Adipocyte (in vitro differentiated cells): ENCODE measurements around the gene TMEM92.

Source experiments
- DNase-seq: peaks from one replicate; pipeline ENCODE4 v3.0.0-alpha.2; 2015; ENCODE audit warnings: low read depth
- H3K27me3 ChIP-seq: replicated peaks from 2 replicates; pipeline ENCODE4 v1.7.0; 2013; ENCODE audit warnings: mild to moderate bottlenecking, low read length, moderate library complexity; ENCODE audit not compliant: control insufficient read depth, insufficient read depth
- H3K36me3 ChIP-seq: 2 replicates; pipeline ENCODE4 v1.7.0; 2013; ENCODE audit warnings: low read length, mild to moderate bottlenecking, moderate library complexity; ENCODE audit not compliant: control insufficient read depth, insufficient read depth, severe bottlenecking
- H3K4me1 ChIP-seq: 2 replicates; pipeline ENCODE4 v1.7.0; 2013; ENCODE audit warnings: mild to moderate bottlenecking, low read length, moderate library complexity; ENCODE audit not compliant: control insufficient read depth, insufficient read depth
- H3K4me3 ChIP-seq: 2 replicates; pipeline ENCODE4 v1.7.0; 2013; ENCODE audit warnings: mild to moderate bottlenecking, low read length, moderate library complexity
- H3K9ac ChIP-seq: 2 replicates; pipeline ENCODE4 v1.7.0; 2013; ENCODE audit warnings: mild to moderate bottlenecking, low read length, moderate library complexity
- H3K9me3 ChIP-seq: 2 replicates; pipeline ENCODE4 v1.7.0; 2013; ENCODE audit warnings: mild to moderate bottlenecking, low read length, moderate library complexity; ENCODE audit not compliant: control insufficient read depth

TMEM92 gene

DNA sequence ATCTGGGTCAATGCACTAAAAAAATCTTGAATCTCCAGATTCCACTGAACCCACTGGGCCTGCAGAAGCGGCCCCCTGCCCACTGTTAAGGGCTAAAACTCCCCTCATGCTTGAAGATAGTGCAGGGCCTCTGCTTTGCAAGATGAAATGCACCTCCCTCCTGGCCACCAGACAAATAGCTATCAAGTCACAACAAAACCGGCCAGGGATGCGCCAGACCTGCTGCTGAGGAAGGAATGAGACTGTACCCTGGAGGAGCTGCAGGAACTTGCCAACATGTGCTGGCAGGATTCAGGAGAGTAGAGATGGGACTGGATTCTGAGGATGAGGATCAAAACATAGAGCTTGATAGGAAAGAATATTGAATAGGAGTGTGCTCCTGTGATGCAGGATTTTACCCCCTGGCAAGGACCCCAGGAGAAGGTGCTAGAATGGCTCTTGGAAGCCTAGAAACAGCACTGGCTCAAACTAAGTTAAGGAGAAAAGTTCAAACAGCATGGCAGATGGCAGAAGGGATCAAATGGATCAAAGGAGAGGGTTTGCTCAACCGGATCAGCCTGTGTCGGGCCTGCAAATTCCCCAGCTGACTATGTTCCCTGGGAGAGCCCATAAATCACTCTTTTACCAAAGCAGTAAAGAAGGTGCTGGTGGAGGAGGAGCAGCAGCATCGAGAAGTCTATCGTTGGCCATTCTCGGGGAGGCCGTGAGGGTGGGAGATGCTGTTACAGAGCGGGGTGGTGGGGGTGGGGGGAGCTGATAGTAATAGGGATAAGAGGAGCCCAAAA is 44.4 kb downstream of the TMEM92 start:
- Histone ChIP-seq H3K4me1 (no peaks in the 10 kb centered on the region), H3K36me3 (no peaks in the 10 kb centered on the region), H3K9ac (no peak overlapping the region), H3K4me3 (no peak overlapping the region), H3K27me3 (no peaks in the 10 kb centered on the region), H3K9me3 (no peaks in the 10 kb centered on the region)
- no peak for DNase-seq

DNA sequence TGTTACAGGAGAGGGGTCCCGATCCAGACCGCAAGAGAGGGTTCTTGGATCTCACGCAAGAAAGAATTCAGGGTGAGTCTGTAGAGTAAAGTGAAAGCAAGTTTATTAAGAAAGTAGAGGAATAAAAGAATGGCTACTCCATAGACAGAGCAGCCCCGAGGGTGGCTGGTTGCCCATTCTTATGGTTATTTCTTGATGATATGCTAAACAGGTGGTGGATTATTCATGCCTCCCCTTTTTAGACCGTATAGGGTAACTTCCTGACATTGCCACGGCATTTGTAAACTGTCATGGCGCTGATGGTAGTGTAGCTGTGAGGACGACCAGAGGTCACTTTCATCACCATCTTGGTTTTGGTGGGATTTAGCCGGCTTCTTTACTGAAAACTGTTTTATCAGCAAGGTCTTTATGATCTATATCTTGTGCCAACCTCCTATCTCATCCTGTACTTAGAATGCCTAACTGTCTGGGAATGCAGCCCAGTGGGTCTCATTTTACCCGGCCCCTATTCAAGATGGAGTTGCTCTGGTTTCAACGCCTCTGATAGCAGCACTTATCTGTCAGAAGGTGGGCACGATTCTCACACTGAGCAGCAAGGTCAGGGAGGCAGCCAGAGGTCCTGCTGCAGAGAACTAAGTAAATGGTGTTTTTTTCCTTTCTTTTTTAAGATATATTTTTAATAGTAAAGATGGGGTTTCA is 45.2 kb downstream of the TMEM92 start:
- Histone ChIP-seq H3K4me1 (no peaks in the 10 kb centered on the region), H3K36me3 (no peaks in the 10 kb centered on the region), H3K9me3 (no peaks in the 10 kb centered on the region), H3K27me3 (no peaks in the 10 kb centered on the region), H3K9ac (no peak overlapping the region), H3K4me3 (no peak overlapping the region)
- DNase-seq = no peak

DNA sequence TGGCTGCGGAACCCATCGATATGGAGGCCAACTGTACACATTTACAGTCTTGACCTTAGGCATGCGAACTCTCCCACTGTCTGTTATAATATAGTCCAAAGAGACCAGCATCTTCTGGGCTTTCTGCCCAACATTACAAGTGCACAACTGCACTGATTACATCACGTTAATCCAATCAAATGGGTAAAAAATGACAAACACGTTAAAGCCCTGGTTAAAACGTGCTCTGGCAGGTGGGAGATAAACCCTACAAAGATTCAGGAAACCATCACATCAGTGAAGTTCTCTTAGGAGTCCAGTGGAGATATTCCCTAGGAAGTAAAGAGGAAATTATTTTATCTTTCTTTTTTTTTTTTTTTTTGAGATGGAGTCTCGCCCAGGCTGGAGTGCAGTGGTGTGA is 48.0 kb downstream of the TMEM92 start:
- no peaks in the 10 kb centered on the region for H3K9me3 ChIP-seq
- no peaks in the 10 kb centered on the region for H3K27me3 ChIP-seq
- no peaks in the 10 kb centered on the region for H3K36me3 ChIP-seq
- H3K4me1 ChIP-seq = no peaks in the 10 kb centered on the region
- no peak overlapping the region for H3K9ac ChIP-seq
- H3K4me3 ChIP-seq = no peak overlapping the region
- no peak for DNase-seq

DNA sequence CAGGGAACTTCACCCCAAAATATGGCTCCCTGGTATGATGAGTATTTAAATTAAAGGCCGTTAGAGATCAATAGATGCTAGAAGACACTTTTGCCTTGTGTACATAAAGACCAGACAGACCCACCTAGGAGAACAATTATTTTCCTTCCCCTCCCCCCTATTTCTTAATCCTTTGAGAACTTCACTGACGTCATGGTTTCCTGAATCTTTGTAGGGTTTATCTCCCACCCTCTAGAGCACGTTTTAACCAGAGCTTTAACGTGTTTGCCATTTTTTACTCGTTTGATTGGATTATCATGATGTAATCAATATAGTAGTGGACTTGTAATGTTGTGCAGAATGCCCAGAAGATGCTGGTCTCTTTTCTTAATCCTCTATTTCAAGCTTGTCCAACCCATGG is 48.8 kb downstream of the TMEM92 start:
- no peaks in the 10 kb centered on the region for H3K4me1 ChIP-seq
- no peak for DNase-seq
- H3K27me3 ChIP-seq = no peaks in the 10 kb centered on the region
- H3K36me3 ChIP-seq = no peaks in the 10 kb centered on the region
- no peak overlapping the region for H3K4me3 ChIP-seq
- no peak overlapping the region for H3K9ac ChIP-seq
- H3K9me3 ChIP-seq = no peaks in the 10 kb centered on the region

DNA sequence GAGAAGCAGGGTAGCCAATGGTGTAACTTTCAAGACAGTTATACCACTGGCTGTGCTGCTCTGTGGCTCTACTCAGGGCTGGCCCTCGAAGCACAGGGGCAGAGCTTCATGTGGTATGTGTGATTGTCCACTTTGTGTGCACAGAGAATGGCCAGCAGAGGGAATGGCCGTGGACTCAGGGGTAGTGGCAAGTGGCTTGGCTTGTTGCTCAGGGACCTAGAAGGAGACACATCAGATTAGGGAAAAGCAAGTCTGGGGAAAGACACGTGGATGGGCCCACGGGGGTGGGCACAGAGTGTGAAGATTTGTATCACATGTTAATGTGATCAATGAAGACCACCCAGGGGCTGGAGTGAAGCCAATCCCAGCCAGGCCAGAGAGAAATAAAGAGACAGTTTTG is 51.6 kb downstream of the TMEM92 start:
- no peaks in the 10 kb centered on the region for H3K27me3 ChIP-seq
- no peak overlapping the region for H3K4me3 ChIP-seq
- H3K9ac ChIP-seq = no peak overlapping the region
- no peak for DNase-seq
- H3K4me1 ChIP-seq = peaks cover 8% of the 10 kb centered on the region
- no peaks in the 10 kb centered on the region for H3K9me3 ChIP-seq
- no peaks in the 10 kb centered on the region for H3K36me3 ChIP-seq

DNA sequence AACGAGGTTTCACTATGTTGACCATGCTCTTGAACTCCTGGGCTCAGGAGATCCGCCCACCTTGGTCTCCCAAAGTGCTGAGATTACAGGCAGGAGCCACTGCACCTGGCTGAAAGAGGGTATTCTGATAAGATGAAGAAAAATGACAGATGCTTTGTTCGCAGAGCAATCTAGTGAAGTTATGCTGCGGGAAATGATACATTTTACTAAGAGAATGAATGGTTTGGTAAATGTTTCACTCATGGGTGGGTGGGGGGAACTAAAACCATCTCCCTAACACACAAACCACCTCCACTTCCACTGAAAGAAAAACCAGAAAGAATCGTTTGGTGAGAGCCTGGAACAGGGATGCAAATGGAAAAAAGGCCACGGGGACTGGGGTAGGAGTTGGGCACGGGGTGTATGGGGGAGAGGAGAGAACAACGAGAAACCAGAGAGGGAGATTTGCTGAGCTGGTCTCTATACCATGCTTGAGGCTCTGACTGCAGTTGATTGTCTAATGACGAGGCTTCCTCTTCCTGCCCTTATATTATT is 52.6 kb downstream of the TMEM92 start:
- Histone ChIP-seq H3K4me3 (no peak overlapping the region), H3K9me3 (no peaks in the 10 kb centered on the region), H3K27me3 (no peaks in the 10 kb centered on the region), H3K9ac (no peak overlapping the region), H3K36me3 (no peaks in the 10 kb centered on the region), H3K4me1 (peaks cover 14% of the 10 kb centered on the region)
- DNase-seq = no peak

DNA sequence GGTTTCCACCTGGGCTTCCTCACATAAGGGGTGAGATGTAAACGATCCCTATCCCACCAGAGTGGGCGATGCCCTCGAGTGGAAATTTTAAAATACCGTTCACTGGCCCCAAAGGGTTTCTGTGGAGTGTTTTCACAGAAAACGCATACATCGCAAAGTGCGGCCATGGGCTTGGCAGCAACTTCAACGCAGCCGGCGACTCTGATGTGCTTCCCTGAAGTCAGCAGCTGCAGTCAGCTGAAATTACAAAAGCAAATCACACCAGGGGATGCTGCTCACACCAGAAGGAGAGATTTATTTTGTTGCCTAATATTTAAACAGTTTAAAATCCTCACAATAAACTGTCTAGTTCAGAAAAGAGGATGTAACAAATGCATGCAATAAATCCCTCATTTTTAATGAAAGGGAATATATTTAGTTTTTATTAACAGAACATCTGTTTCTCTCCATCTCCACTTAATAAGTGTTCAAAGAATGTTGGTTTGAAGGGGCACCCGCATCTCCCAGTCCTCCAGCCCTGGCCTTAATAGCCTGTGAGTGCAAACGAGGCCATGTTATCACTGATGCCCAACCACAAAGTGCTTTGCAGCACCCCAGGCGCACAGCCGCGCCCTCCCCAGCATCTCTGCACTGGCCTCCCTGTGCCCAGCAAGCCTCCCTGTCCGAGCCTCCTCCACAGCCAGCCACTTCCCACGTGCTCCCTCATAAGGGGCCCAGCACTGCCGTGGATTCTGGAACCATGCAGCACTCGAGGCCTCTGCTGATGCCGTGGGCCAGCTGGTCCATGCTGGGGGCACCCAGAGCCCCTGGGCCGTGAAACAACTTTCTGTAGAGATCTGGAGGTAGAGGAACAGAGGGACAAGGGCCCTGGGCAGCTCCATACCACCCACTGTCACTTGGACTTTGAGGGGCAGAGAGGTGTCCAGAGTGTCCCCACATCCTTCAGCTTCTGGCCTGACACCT is 54.4 kb downstream of the TMEM92 start:
- Histone ChIP-seq H3K36me3 (no peaks in the 10 kb centered on the region), H3K27me3 (no peaks in the 10 kb centered on the region), H3K9ac (no peak overlapping the region)

DNA sequence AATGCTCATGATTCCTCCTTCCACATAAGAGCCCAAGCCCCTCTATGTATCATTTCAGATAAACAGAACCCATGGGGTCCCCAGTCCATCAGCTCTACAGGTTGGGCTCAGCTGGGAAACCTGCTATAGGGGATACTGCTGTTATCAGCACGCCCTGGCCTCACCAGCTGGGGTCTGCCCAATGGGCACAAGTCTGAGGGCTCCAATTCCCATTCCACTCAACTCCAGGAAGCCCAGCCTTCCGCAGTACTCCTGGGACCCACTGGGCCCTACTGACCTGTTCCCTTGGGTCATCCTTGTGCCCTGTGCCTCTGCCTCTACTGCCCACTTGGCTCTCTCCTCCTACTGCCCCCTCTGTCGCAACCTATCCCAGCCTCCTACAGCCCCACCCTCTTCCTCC is 55.5 kb downstream of the TMEM92 start:
- Histone ChIP-seq H3K9me3 (no peaks in the 10 kb centered on the region), H3K36me3 (no peaks in the 10 kb centered on the region), H3K4me1 (peaks cover 20% of the 10 kb centered on the region), H3K9ac (no peak overlapping the region), H3K27me3 (no peaks in the 10 kb centered on the region), H3K4me3 (no peak overlapping the region)
- no peak for DNase-seq

More for the DNA sequence above, 54.4 kb downstream of the TMEM92 start:
- Histone ChIP-seq H3K4me3 (no peak overlapping the region), H3K4me1 (peaks cover 20% of the 10 kb centered on the region), H3K9me3 (no peaks in the 10 kb centered on the region)
- no peak for DNase-seq

DNA sequence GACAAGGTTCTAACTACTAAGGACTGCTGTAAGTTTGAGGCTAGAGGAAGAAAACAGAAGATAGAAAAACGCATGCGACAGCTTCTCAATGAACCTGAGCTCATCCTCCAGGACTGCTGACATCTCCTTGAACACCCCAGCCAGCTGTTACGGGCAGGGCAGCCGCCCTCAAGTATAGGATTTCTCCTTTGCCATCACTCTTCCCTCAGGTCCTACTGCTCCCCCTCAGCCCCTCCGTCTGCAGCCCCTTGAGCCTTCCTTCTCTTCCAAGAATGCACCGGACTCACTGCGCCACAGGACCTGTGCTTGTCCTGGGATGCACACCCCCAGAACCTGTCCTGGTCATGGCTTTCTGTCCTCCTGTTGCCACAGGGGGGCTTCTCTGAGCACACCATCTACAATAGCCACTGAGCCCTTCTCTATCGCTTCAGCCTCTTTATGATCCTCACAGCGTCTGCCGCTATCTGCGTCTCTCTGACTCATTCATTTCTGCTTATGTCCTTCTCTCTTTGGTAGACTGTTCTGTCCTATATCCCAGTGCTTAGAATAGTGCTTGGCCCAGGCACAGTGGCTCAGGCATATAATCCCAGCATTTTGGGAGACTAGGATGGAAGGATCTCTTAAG is 56.0 kb downstream of the TMEM92 start:
- peaks cover 20% of the 10 kb centered on the region for H3K4me1 ChIP-seq
- no peak overlapping the region for H3K9ac ChIP-seq
- H3K9me3 ChIP-seq = no peaks in the 10 kb centered on the region
- no peak for DNase-seq
- no peaks in the 10 kb centered on the region for H3K27me3 ChIP-seq
- H3K4me3 ChIP-seq = no peak overlapping the region
- no peaks in the 10 kb centered on the region for H3K36me3 ChIP-seq
